Activated CD4-positive, alpha-beta T cell treated with anti-CD3 and anti-CD28 coated beads for 48 hours (primary cell): ENCODE measurements around the gene MBTPS1.

Experiments used
- DNase-seq: peaks from one replicate; pipeline ENCODE4 v3.0.0-alpha.2; 2020

MBTPS1 gene

GRCh38 chr16:84116720-84117493, at the start of gene MBTPS1:
Gene MBTPS1, minus strand, starts transcription at chr16:84116942. Its CDS starts 15,159 bp downstream, at chr16:84101783.
- DNase-seq: peak; percentile 99

GRCh38 chr16:84165746-84166145, 49.0 kb upstream of the MBTPS1 start:
- DNase-seq: no peak

- DNase-seq: no peak
These were observed 45.1 kb upstream of the MBTPS1 start for GRCh38 chr16:84161801-84162200.

GRCh38 chr16:84161037-84161436, 44.3 kb upstream of the MBTPS1 start:
- no peak for DNase-seq

- DNase-seq: no peak
These were observed 43.1 kb upstream of the MBTPS1 start for GRCh38 chr16:84159800-84160199.

- DNase-seq: no peak
These were observed 42.3 kb upstream of the MBTPS1 start for GRCh38 chr16:84159007-84159406.

GRCh38 chr16:84156342-84156784, 39.6 kb upstream of the MBTPS1 start:
- no peak for DNase-seq

- no peak for DNase-seq
These were observed 39.0 kb upstream of the MBTPS1 start for GRCh38 chr16:84155771-84156170.

- no peak for DNase-seq
These were observed 38.5 kb upstream of the MBTPS1 start for GRCh38 chr16:84155226-84155625.

GRCh38 chr16:84153660-84154214, 37.0 kb upstream of the MBTPS1 start:
- DNase-seq: no peak

- no peak for DNase-seq
These were observed 34.2 kb upstream of the MBTPS1 start for GRCh38 chr16:84150926-84151325.

- peak; percentile 95 for DNase-seq
These were observed 28.3 kb upstream of the MBTPS1 start, which contains the start of the genes DNAAF1 and HSDL1 for GRCh38 chr16:84144859-84145639. Gene DNAAF1, plus strand, starts transcription at chr16:84145308. Its CDS starts 133 bp downstream, at chr16:84145441. Gene HSDL1, minus strand, starts transcription at chr16:84145177. Its CDS starts 13,856 bp downstream, at chr16:84131321.

GRCh38 chr16:84144209-84144858, 27.6 kb upstream of the MBTPS1 start:
- DNase-seq: peak; percentile 64

GRCh38 chr16:84143784-84144199, 27.1 kb upstream of the MBTPS1 start:
- DNase-seq: peak; percentile 14

GRCh38 chr16:84143081-84143480, 26.3 kb upstream of the MBTPS1 start:
- DNase-seq: no peak

- peak; percentile 40 for DNase-seq
These were observed 24.5 kb upstream of the MBTPS1 start for GRCh38 chr16:84141143-84141670.

GRCh38 chr16:84139628-84140258, 23.0 kb upstream of the MBTPS1 start:
- no peak for DNase-seq

GRCh38 chr16:84138824-84139627, 22.3 kb upstream of the MBTPS1 start:
- DNase-seq: peak; percentile 54

- DNase-seq: no peak
These were observed 21.7 kb upstream of the MBTPS1 start for GRCh38 chr16:84138500-84138823.

GRCh38 chr16:84137769-84138357, 21.1 kb upstream of the MBTPS1 start:
- no peak for DNase-seq

GRCh38 chr16:84137287-84137686, 20.5 kb upstream of the MBTPS1 start:
- no peak for DNase-seq
